IMR-90 (cell line): ENCODE results near the gene ACOT7. TPM values are rescaled to one million over a fixed set of nuclear protein-coding genes. Genes with fewer than 3 reads are reported as not detected.

ENCODE experiments used
- ATAC-seq: fragments of 200-7000 bp; cut with Tn5 transposase; 2 replicates; pipeline ENCODE4 v1.9.1; 2020; ENCODE audit warnings: low read depth, mild to moderate bottlenecking, moderate library complexity
- BruUV-seq: library from RNA; stranded (reverse); fragments of 400-500 nt; replicated peaks from 2 replicates; lab custom pipeline; 2021; lab: Mats Ljungman, UMichigan
- CTCF ChIA-PET: fragments of 300-600 bp; formaldehyde crosslinking; extraction: SDS; loops from one replicate; lab custom pipeline; 2021; ENCODE audit warnings: antibody characterized with exemption; lab: Yijun Ruan, JAX
- POLR2A ChIA-PET: fragments of 300-600 bp; sonication (Branson Sonifier 250); formaldehyde crosslinking; loops from one replicate; lab custom pipeline; 2022; ENCODE audit warnings: antibody characterized with exemption; ENCODE audit not compliant: unreplicated experiment; lab: Charles Lee
- DNase-seq: peaks from one replicate; pipeline ENCODE4 v3.0.0; 2013
- H2AFZ ChIP-seq: replicated peaks from 2 replicates; pipeline ENCODE3; 2013; ENCODE audit warnings: low read length, mild to moderate bottlenecking; ENCODE audit not compliant: poor library complexity
- H2AK5ac ChIP-seq: 2 replicates; pipeline ENCODE4 v1.6.1; 2013; ENCODE audit warnings: low read depth, low read length, inconsistent platforms
- H2AK9ac ChIP-seq: replicated peaks from 2 replicates; pipeline ENCODE3; 2013; ENCODE audit warnings: mild to moderate bottlenecking, low read depth, low read length, moderate library complexity; ENCODE audit not compliant: poor library complexity
- H2BK120ac ChIP-seq: 2 replicates; pipeline ENCODE4 v1.6.1; 2013; ENCODE audit warnings: low read depth, low read length, inconsistent platforms
- H2BK15ac ChIP-seq: 3 replicates; pipeline ENCODE4 v1.6.1; 2013; ENCODE audit warnings: low read depth, low read length, inconsistent platforms
- H2BK20ac ChIP-seq: 2 replicates; pipeline ENCODE4 v1.6.1; 2013; ENCODE audit warnings: low read depth, mild to moderate bottlenecking, inconsistent platforms, low read length, moderate library complexity
- H2BK5ac ChIP-seq: 2 replicates; pipeline ENCODE4 v1.6.1; 2013; ENCODE audit warnings: mild to moderate bottlenecking, low read depth, low read length, inconsistent platforms; ENCODE audit not compliant: poor library complexity, severe bottlenecking
- H3K14ac ChIP-seq: replicated peaks from 2 replicates; pipeline ENCODE4 v1.6.1; 2013; ENCODE audit warnings: low read depth, low read length, inconsistent platforms
- H3K18ac ChIP-seq: 2 replicates; pipeline ENCODE4 v1.6.1; 2013; ENCODE audit warnings: low read depth, low read length, control low read depth
- H3K23ac ChIP-seq: 2 replicates; pipeline ENCODE4 v1.6.1; 2013; ENCODE audit warnings: low read depth, low read length, inconsistent platforms
- H3K27ac ChIP-seq: 2 replicates; pipeline ENCODE4 v1.5.1; 2013; ENCODE audit warnings: mild to moderate bottlenecking, control low read depth, low read length; ENCODE audit not compliant: insufficient read depth
- H3K27me3 ChIP-seq: 2 replicates; pipeline ENCODE4 v1.6.1; 2013; ENCODE audit warnings: low read length; ENCODE audit not compliant: control insufficient read depth, insufficient read depth
- H3K36me3 ChIP-seq: 2 replicates; pipeline ENCODE4 v1.6.1; 2013; ENCODE audit warnings: low read length, mixed read lengths; ENCODE audit not compliant: control insufficient read depth, insufficient read depth
- H3K4ac ChIP-seq: 2 replicates; pipeline ENCODE4 v1.6.1; 2013; ENCODE audit warnings: low read depth, low read length, inconsistent platforms
- H3K4me1 ChIP-seq: 2 replicates; pipeline ENCODE4 v1.6.1; 2013; ENCODE audit warnings: low read length, mixed read lengths; ENCODE audit not compliant: control insufficient read depth, insufficient read depth
- H3K4me2 ChIP-seq: 2 replicates; pipeline ENCODE4 v1.6.1; 2013; ENCODE audit warnings: low read depth, mild to moderate bottlenecking, control low read depth, low read length, moderate library complexity
- H3K4me3 ChIP-seq: 2 replicates; pipeline ENCODE4 v1.5.1; 2013; ENCODE audit warnings: low read depth, mild to moderate bottlenecking, control low read depth, low read length, moderate library complexity; ENCODE audit not compliant: insufficient read depth
- H3K56ac ChIP-seq: 2 replicates; pipeline ENCODE4 v1.6.1; 2013; ENCODE audit warnings: low read length, inconsistent platforms; ENCODE audit not compliant: insufficient read depth; ENCODE audit errors: extremely low read depth
- H3K79me1 ChIP-seq, 2 experiments: 2 replicates each; pipeline ENCODE4 v1.6.1; 2013; ENCODE audit warnings: low read length in 2 of 2, inconsistent platforms in 1 of 2, low read depth in 1 of 2
- H3K9ac ChIP-seq: 2 replicates; pipeline ENCODE4 v1.6.1; 2013; ENCODE audit warnings: low read depth, low read length, control low read depth
- H3K9me1 ChIP-seq: 2 replicates; pipeline ENCODE4 v1.6.1; 2013; ENCODE audit warnings: low read length, inconsistent platforms; ENCODE audit not compliant: insufficient read depth
- H3K9me3 ChIP-seq: 2 replicates; pipeline ENCODE4 v1.6.1; 2013; ENCODE audit warnings: low read length; ENCODE audit not compliant: control insufficient read depth, insufficient read depth
- H4K20me1 ChIP-seq: 2 replicates; pipeline ENCODE4 v1.6.1; 2013; ENCODE audit warnings: low read length, inconsistent platforms; ENCODE audit not compliant: insufficient read depth
- H4K5ac ChIP-seq: 2 replicates; pipeline ENCODE4 v1.6.1; 2013; ENCODE audit warnings: mild to moderate bottlenecking, low read depth, low read length, control low read depth
- H4K8ac ChIP-seq, 2 experiments: 2 replicates each; pipeline ENCODE4 v1.6.1; 2013; ENCODE audit warnings: low read depth in 2 of 2, low read length in 2 of 2, control low read depth in 1 of 2, inconsistent platforms in 1 of 2
- H4K91ac ChIP-seq: 2 replicates; pipeline ENCODE4 v1.6.1; 2013; ENCODE audit warnings: low read depth, low read length, inconsistent platforms; ENCODE audit not compliant: insufficient read depth
- CHD1 ChIP-seq: IDR thresholded peaks from 2 replicates; pipeline ENCODE4 v1.6.1; 2012; ENCODE audit warnings: low read depth, low read length, improper control_type of control experiment
- CTCF ChIP-seq: conservative IDR thresholded peaks from 2 replicates; pipeline ENCODE4 v1.5.1; 2012; ENCODE audit warnings: mild to moderate bottlenecking, low read depth, low read length, improper control_type of control experiment
- FOS ChIP-seq: fragments of 150-350 bp; IDR thresholded peaks from 2 replicates; pipeline ENCODE4 v1.6.1; 2016; ENCODE audit warnings: low read depth, low read length
- MAFK ChIP-seq: IDR thresholded peaks from 2 replicates; pipeline ENCODE4 v1.6.1; 2012; ENCODE audit warnings: low read depth, low read length, improper control_type of control experiment
- MAZ ChIP-seq: IDR thresholded peaks from 2 replicates; pipeline ENCODE4 v1.6.1; 2012; ENCODE audit warnings: low read depth, mild to moderate bottlenecking, low read length, improper control_type of control experiment, moderate library complexity, borderline replicate concordance
- MXI1 ChIP-seq: IDR thresholded peaks from 2 replicates; pipeline ENCODE4 v1.6.1; 2012; ENCODE audit warnings: low read depth, mild to moderate bottlenecking, low read length, moderate library complexity, borderline replicate concordance
- NFE2L2 ChIP-seq: fragments of 150-350 bp; IDR thresholded peaks from 2 replicates; pipeline ENCODE4 v1.6.1; 2016; ENCODE audit warnings: low read depth, mild to moderate bottlenecking, low read length
- POLR2A ChIP-seq: IDR thresholded peaks from 2 replicates; pipeline ENCODE4 v1.6.1; 2012; ENCODE audit warnings: mild to moderate bottlenecking, low read depth, low read length
- RFX5 ChIP-seq: IDR thresholded peaks from 2 replicates; pipeline ENCODE4 v1.8.0; 2012; ENCODE audit warnings: low read depth, mild to moderate bottlenecking, low read length, moderate library complexity
- SMC3 ChIP-seq: fragments of 150-350 bp; IDR thresholded peaks from 2 replicates; pipeline ENCODE4 v1.6.1; 2016; ENCODE audit warnings: low read depth, mild to moderate bottlenecking, antibody characterized with exemption, low read length, moderate library complexity
- USF2 ChIP-seq: fragments of 150-350 bp; IDR thresholded peaks from 2 replicates; pipeline ENCODE4 v1.6.1; 2017; ENCODE audit warnings: mild to moderate bottlenecking, antibody characterized with exemption, low read length, low read depth
- WGBS, 2 experiments: methylation state at CpG; one replicate each; pipeline versions ENCODE4 v1.1.5 to v1.1.7; 2013; ENCODE audit warnings: missing lambda C conversion rate in 2 of 2; ENCODE audit not compliant: insufficient read length in 1 of 2; ENCODE audit errors: extremely low coverage in 2 of 2; 5-methylcytosine and 5-hydroxymethylcytosine counted together
- dilution Hi-C: fragments of 300-500 bp; cut with HindIII; formaldehyde crosslinking; loops from one replicate; pipeline ENCODE4 v1.14.3; 2018; ENCODE audit warnings: low sequenced_read_pairs; ENCODE audit not compliant: unreplicated experiment
- in situ Hi-C: fragments of 300-500 bp; cut with MboI; formaldehyde crosslinking; loops from 3 replicates; pipeline ENCODE4 v1.14.3; 2019; ENCODE audit warnings: low sequenced_read_pairs, inconsistent platforms, mixed read lengths
- intact Hi-C: fragments of 100-400 bp; cut with micrococcal nuclease; formaldehyde crosslinking; loops from 2 replicates; pipeline ENCODE4 v1.10.0; 2022
- polyA plus RNA-seq, 3 experiments: library from polyadenylated mRNA; depleted of rRNA; stranded (reverse); fragments of >200 nt; gene quantifications; 2 replicates each; pipeline ENCODE4 v1.2.3, GENCODE V29; 2012; ENCODE audit warnings: low replicate concordance in 1 of 3
- total RNA-seq: library from RNA; depleted of rRNA; stranded (reverse); fragments of >200 nt; gene quantifications from 2 replicates; pipeline ENCODE4 v1.2.3, GENCODE V29; 2012

The ACOT7 gene
- total and polyA plus RNA-seq, 2 of the 4 experiments (the other 2 are of a cell fraction): 51.6 to 242 TPM

- no peak overlapping the region for H2AK5ac ChIP-seq
- H3K36me3 ChIP-seq: no peaks in the 10 kb centered on the region
- no peak overlapping the region for H3K27ac ChIP-seq
- dilution Hi-C loops (no loop called here), in situ Hi-C loops (loop anchor here (5.0 kb wide), 1 partner anchor 95 kb away; no protein-coding TSS in a partner anchor), intact Hi-C loops (loop anchor here (2.0 to 5.0 kb wide), 2 partner anchors 157 to 245 kb away; partner anchors contain the start of gene PLEKHG5)
- peak overlapping the region; percentile 42 for H2AK9ac ChIP-seq
- H3K4me2 ChIP-seq: no peak overlapping the region
- peaks cover 55% of the 10 kb centered on the region for H3K27me3 ChIP-seq
- BruUV-seq: TSS peak; percentile 38
- H4K8ac ChIP-seq: no peak overlapping the region
- no peak overlapping the region for H3K9ac ChIP-seq
- no peak overlapping the region for H2BK20ac ChIP-seq
- H3K79me1 ChIP-seq: no peaks in the 10 kb centered on the region
- H2BK120ac ChIP-seq: no peak overlapping the region
- H2AFZ ChIP-seq: no peak overlapping the region
- no peak overlapping the region for H3K18ac ChIP-seq
- no peak for DNase-seq
- no peaks in the 10 kb centered on the region for H3K4me1 ChIP-seq
- ChIA-PET POLR2A (no interaction called here), CTCF (interaction anchor here (1.1 to 2.3 kb wide), 7 partner anchors 9 to 194 kb away, joined by 3 to 8 read pairs (median 5); no protein-coding TSS in a partner anchor)
- TF ChIP-seq MAZ (no peak), POLR2A (no peak), NFE2L2 (no peak), MAFK (no peak), CHD1 (no peak), MXI1 (no peak), USF2 (no peak), FOS (no peak), CTCF (no peak), SMC3 (no peak), RFX5 (no peak)
- H3K56ac ChIP-seq: no peak overlapping the region
- H3K4me3 ChIP-seq: no peak overlapping the region
- no peak overlapping the region for H4K91ac ChIP-seq
- no peaks in the 10 kb centered on the region for H3K9me3 ChIP-seq
- no peak overlapping the region for H4K5ac ChIP-seq
- no peak overlapping the region for H2BK15ac ChIP-seq
- H3K14ac ChIP-seq: no peak overlapping the region
- ATAC-seq: no peak
- no peaks in the 10 kb centered on the region for H3K9me1 ChIP-seq
- 55% methylated on average over 2 of the region's 5 CpGs; no CpG with 5 or more reads in 1 of the 2 experiments for WGBS, 2 experiments
- no peak overlapping the region for H2BK5ac ChIP-seq
- H3K23ac ChIP-seq: no peak overlapping the region
- H4K20me1 ChIP-seq: peaks cover 16% of the 10 kb centered on the region
- H3K4ac ChIP-seq: no peak overlapping the region
These were observed 145.9 kb downstream of the ACOT7 start for GRCh38 chr1:6247651-6248050.
